Measurements from ENCODE around the gene NTRK2.

DNA sequence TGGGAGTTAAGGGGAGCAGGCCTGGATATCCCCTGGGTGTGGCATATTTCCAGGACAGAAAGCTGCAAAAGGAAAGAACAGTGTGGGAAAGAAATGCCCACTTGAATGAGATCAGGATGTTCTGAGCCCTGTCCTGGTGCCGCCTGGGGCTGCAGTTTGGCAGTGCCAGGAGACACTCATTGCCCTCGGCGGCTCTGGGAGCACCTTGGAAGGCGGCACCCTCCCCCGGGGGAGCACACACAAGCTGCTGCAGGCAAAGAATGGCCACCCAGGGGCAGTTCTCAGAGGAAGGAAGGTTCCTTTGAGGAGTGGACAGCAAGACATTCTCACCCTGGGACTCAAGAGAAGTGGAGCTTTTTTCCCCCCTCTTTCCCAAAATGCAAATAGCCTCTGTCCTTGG lies 305.3 kb downstream of the NTRK2 start:
- no peak for TF ChIP-seq POLR2A (IDR thresholded peaks at IDR 0.05; ENCODE audit: low read depth, low read length)
- no peak for TF ChIP-seq POU2F2 (IDR thresholded peaks at IDR 0.05; ENCODE audit: low read depth, low read length)
- TF ChIP-seq TAF1 (IDR thresholded peaks at IDR 0.05; ENCODE audit: low read depth, low read length), result no peak

Data from GM12891 (cell line).